Stimulated activated CD4-positive, alpha-beta T cell treated with anti-CD3 and anti-CD28 coated beads, Interleukin-1b, Interleukin-23, amount 100 ng/mL, for 4 hours (primary cell): ENCODE data around the gene CELF4.

Experiments used
- DNase-seq, 2 donors: peaks; one replicate each; pipeline ENCODE4 v3.0.0-alpha.2; 2020; ENCODE audit warnings: low read depth in 2 of 2

Gene CELF4

DNA sequence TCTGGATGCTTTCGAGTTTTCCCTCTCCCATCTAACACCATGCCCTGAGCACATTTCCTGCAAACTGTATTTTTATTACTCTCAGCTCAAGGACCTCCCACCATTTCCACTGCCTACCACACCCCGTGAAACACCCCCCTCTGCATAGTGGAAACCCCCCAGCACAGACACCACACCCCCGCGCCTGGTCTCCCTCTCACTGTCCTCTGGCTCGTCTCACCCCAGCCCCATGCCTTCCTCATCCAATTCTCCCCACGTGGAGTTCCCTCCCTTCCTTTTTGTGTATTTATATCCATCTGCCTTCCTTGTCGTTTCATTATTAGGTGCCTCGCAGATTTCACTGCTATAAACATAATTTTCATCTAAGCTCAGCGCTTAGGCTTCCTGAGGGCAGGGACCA lies 307.5 kb downstream of the CELF4 start:
- no peak for DNase-seq

- DNase-seq: no peak
Observed at GRCh38 chr18:37254973-37255372, 310.6 kb downstream of the CELF4 start.

DNA sequence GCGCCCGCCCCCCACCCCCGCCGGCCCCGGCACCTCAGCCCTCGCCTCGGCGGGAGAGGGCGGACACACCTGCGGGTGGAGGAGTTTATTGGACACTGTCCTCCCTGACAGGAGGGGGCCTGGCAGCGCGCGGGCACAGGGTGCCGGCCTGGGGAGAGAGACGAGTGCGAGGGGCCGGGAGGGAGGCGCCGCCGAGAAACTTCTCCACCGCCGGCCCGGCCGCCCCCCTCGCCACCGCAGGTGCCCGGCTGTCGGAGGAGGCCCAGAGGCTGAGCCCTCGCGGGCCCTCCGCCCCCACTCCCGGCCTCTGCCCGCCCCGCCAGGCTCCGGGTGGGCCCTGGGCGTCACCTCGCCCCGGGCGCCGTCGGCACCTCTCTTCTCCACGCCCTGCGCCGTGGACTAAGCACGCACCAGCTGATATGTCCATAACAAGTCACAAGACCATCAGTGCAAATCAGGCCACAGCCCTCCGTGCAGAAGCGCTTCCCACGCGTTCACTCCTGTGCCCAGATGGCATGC lies 311.3 kb downstream of the CELF4 start:
- no peak for DNase-seq

DNA sequence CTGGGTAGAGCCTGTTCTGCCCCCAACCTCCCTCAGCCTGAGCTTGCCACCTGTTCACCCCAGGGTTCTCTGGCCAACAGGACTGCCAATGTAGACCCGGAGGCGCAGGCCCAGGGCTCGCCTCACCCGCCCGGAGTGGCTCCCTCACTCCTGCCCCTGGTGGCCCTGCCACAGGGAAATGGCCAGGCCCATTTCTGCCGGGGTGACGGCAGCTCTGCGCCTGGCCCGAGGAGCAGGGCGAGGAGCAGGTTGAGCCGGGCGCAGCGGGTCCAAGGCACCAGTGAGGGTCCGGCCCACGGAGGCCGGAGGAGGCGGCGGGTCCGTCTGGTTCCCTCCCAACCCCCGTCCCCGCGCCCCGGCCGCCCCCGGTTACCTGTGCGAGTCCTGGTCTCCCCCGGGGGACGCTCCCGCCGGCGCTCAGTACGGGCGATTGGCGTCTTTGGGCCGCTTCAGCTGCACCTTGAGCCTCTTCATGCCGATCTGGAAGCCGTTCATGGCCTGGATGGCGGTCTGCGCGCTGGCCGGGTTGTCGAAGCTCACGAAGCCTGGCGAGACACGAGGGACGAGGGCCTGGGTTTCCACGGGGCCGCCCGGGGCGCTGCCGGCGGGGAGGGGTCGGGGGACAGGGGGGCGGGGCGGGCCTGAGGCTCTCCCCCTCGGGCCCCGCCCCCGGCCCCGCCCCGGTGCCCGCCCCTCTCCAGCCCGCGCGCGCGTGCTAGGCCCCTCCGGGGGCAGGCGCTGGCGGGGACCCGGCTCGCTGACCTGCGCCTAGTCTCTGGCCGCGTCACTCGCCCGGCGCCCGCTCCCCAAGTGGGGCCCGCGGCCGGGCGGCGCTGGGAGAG lies 312.0 kb downstream of the CELF4 start:
- DNase-seq: no peak

DNA sequence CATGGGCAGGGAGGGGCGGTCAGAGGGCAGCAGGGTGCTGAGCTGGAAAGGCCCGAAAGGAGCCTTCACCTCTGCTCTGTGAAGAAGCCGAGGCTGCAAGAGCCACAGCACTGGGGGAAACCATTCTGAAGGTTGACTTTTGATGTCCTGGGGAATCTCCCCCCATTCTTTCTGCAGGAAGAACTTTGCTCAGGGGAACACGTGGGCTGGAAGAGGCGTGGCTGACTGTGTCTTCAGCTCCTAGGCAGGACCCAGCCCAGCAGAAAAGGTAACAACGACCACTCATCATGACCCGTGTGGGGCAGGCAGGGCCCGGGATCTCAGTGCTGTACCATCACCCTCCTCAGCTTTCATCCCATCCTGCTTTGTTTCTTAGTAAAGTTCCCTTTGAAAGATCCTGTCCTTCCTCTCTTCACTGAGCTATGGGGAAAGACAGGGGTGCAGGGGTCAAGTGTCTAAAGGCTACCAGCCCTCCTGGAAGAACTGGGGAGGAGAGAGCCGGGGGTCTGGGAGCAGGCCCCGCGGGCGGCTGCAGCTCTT lies 312.7 kb downstream of the CELF4 start:
- no peak for DNase-seq

GRCh38 chr18:37252342-37252741 lies 313.3 kb downstream of the CELF4 start:
- DNase-seq: no peak

DNA sequence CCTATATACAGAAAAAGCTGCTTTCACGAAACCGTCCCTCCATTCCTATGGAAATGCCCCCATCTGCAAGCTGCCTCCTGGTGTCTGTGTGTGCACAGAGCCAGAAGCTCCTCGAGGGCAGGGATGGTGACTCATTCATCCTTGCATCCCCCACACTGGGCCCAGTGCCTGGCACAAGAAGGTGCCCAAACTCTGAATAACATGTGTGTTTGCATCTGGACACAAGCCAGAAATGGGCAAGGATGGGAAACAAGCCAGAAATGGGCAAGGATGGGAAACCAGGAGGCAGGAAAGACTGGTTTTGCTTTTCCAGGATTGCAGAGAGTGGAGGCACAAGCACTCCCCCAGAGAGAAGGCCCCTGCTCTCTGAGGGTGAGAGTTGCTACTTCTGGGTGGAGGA lies 313.9 kb downstream of the CELF4 start:
- DNase-seq: no peak

DNA sequence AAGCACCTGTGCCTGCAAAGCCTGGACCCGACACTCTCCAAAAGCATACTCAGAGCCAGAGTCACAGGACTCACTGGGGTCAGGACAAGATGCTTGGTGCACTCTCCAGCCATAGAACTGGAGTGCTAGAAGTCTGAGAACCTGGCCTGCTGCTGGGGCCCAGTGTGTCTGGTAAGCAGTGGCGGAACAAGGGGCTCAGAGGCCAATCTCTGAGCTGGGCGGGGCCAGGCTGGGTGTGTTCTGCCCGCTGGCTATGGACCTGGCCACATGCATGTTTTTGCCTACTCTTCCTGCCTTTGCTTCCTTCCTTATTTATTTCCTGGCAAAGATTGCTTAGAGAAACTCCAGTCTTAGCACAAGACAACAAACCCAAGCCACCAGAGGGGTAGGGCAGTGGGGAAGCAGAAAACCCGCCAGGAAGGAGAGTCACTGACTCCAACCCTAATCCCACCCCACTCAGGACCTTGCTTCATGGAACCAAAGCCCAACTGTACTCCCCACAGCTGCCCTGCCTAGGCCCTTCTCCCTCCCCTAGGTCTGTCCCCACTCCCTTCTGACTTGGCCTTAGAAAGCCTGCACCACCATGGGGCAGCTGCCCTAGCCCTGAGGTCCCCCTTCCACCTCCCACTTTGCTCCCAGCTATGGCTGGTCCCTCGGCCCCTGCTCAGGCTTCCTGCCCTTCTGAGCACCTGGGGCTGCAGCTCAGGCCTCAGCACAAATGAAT lies 315.5 kb downstream of the CELF4 start:
- no peak for DNase-seq

GRCh38 chr18:37249171-37249886 lies 316.3 kb downstream of the CELF4 start:
- DNase-seq: no peak

DNA sequence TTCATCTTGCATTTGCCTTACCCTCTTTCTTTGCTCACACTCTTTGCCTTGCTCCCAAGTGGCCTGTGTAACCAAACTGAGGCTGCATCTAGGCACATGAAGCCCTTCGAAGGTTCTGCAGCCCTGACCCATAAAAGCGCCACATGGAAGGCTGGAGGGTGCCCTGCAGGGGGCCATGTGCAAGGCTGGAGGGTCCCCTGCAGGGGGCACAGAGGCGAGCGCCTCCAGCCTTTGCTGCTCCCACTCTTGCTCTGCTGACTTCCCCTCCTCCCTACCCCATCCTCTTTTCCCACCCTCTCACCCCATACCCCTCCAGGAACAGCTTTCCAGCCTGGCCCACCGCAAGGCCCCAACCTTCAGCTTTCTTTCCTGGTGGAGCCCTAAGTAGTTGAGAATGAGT lies 317.3 kb downstream of the CELF4 start:
- no peak for DNase-seq

GRCh38 chr18:37247497-37248161 lies 318.0 kb downstream of the CELF4 start:
- DNase-seq: no peak

- no peak for DNase-seq
Observed at GRCh38 chr18:37246779-37247340, 318.7 kb downstream of the CELF4 start.

DNA sequence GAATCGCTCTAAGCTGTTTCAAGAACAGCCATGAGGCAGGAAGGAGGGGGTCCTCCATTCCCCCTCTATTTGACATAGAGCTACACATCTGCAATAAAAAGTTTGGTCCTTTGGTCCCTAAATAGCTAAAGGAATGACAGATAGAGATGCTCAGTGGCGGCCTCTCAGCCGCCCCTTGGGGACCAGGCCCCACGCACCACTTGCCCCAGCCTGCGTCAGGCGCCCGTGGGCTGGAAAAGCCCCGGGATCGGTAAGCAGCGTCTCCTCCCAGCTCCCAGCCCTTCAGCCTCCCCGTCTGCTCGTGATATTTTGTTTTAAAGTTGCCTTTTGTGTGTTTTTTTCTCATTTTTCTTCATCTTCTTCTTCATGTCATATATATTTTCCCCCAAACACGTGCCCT lies 321.0 kb downstream of the CELF4 start:
- DNase-seq: no peak

GRCh38 chr18:37243741-37244140 lies 321.9 kb downstream of the CELF4 start:
- DNase-seq: no peak

DNA sequence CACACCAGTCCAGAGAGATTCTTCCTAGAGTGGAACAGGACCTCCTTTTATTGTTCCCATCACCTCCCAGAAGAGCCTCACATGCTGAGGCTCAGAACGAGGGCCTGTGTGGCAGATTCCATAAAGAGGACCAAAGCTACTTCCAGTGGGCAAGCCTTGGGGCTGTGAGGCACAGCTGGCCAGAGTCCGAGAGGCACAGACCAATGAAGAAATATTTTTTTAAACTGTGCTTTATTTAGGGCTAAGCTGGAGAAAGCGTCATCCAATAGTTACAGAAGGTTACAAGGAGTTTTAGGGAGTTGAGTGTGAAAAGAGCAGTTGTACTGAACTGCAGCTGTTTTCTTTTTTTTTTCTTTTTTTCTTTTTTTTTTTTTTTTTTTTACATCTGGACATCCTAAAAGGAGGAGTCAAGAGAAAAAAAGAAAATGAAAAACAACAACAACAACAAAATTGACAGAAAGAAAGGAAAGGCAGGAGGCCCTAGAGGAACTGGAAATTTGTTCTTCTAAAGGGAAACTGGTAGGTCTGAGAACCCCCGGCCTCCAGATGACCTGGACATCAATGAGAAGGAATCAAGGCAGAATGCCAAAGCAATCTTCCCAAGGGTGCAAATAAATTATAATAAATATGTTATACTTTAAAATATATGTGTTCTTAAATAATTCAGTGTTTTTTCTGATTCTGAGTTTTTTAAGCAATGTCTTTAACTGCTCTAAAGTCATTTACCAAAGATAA lies 322.6 kb downstream of the CELF4 start:
- no peak for DNase-seq

GRCh38 chr18:37242091-37242490 lies 323.5 kb downstream of the CELF4 start:
- DNase-seq: no peak

- no peak for DNase-seq
Observed at GRCh38 chr18:37238282-37239108, 327.1 kb downstream of the CELF4 start.

DNA sequence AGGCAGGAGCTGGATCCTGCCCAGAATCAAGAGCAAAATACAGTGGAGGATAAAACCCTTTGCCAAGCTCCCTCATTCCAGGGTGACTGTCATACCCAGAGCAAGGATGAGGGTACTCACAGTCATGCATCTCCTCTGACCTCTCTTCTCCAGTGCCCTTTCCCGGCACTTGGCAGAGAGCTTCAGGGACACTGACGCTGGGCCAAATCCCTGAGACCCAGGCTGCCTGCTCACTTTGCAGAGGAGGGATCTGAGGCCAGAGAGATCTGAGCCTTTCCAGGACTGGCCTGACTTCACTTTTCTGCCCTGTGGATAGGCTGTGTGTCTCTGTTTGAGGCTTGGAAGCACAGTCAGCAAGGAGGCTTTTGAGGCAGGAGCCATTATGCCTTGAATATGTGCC lies 330.0 kb downstream of the CELF4 start:
- no peak for DNase-seq

- no peak for DNase-seq
Observed at GRCh38 chr18:37231251-37231650, 334.3 kb downstream of the CELF4 start.

- no peak for DNase-seq
Observed at GRCh38 chr18:37230768-37231167, 334.8 kb downstream of the CELF4 start.
